OCI-LY3 (cell line): Measurements from ENCODE around the gene MAGI1.
A peak's percentile ranks its signal among the peaks of the same experiment; 100 is the strongest.

Experiments used
- H2AFZ ChIP-seq: fragments of 200-600, 300-600 bp; shearing (Covaris generic); 2 replicates; pipeline ENCODE4 v1.6.0; 2014; ENCODE audit warnings: antibody characterized with exemption, low read depth, low read length
- H3K27ac ChIP-seq: fragments of 200-600, 300-600 bp; sonication (generic); 2 replicates; pipeline ENCODE4 v1.5.1; 2014; ENCODE audit warnings: mild to moderate bottlenecking, low read length, moderate library complexity, mixed read lengths
- H3K27me3 ChIP-seq: fragments of 200-600, 300-600 bp; sonication (generic); 2 replicates; pipeline ENCODE4 v1.6.1; 2014; ENCODE audit warnings: low read depth, low read length, mixed read lengths
- H3K36me3 ChIP-seq: fragments of 200-600, 300-600 bp; sonication (generic); replicated peaks from 2 replicates; pipeline ENCODE3; 2014; ENCODE audit warnings: low read depth, low read length, mixed read lengths
- H3K4me1 ChIP-seq: fragments of 300-600, 200-600 bp; sonication (generic); 2 replicates; pipeline ENCODE4 v1.6.1; 2014; ENCODE audit warnings: low read length, mixed read lengths
- H3K4me2 ChIP-seq: fragments of 200-600, 300-600 bp; sonication (generic); 2 replicates; pipeline ENCODE4 v1.6.1; 2014; ENCODE audit warnings: low read length, mixed read lengths
- H3K4me3 ChIP-seq: fragments of 300-600, 200-600 bp; sonication (generic); 2 replicates; pipeline ENCODE4 v1.5.1; 2014; ENCODE audit warnings: antibody characterized with exemption, mild to moderate bottlenecking, low read length, moderate library complexity
- H3K79me2 ChIP-seq: fragments of 300-600, 200-600 bp; shearing (Covaris generic); 2 replicates; pipeline ENCODE4 v1.6.1; 2014; ENCODE audit warnings: mild to moderate bottlenecking, low read length, mixed read lengths
- H3K9ac ChIP-seq: fragments of 300-600, 200-600 bp; shearing (Covaris generic); 2 replicates; pipeline ENCODE4 v1.6.0; 2014; ENCODE audit warnings: mild to moderate bottlenecking, low read length, moderate library complexity
- H3K9me3 ChIP-seq: fragments of 200-600, 300-600 bp; shearing (Covaris generic); 2 replicates; pipeline ENCODE4 v1.6.1; 2014; ENCODE audit warnings: low read length, mixed read lengths; ENCODE audit not compliant: insufficient read depth
- H4K20me1 ChIP-seq: fragments of 200-600, 300-600 bp; sonication (generic); 2 replicates; pipeline ENCODE4 v1.6.1; 2016; ENCODE audit warnings: low read length, mixed read lengths; ENCODE audit not compliant: insufficient read depth
- CTCF ChIP-seq: fragments of 200-600, 300-600 bp; sonication (generic); IDR thresholded peaks from 2 replicates; pipeline ENCODE4 v1.5.1; 2014; ENCODE audit warnings: antibody characterized with exemption, low read length, low read depth
- EZH2phosphoT487 ChIP-seq: fragments of 200-600 bp; shearing (Covaris generic); IDR thresholded peaks from 2 replicates; pipeline ENCODE4 v1.6.1; 2018; ENCODE audit warnings: antibody characterized with exemption, mixed run types, low read depth

Gene MAGI1

DNA sequence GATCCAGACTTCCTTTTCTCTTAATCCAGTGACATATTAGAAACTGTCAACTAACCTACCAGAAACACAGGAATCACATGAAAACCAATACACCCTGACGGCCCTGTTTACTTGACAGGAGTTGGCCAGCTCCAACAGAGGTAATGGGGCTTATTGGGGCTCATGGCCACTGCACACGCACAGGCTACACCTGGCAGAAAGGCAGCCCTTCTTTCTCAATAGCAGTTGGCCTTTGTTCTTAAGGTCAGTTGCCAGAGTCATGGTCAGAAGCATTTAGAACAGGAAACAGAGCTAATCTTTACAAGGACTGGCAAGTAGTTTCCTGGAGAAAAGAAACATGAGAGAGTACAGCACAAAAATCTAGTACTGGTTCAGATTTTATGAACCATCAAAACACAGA lies 181.8 kb downstream of the MAGI1 start:
- Histone ChIP-seq H2AFZ (no peak overlapping the region), H3K9me3 (no peaks in the 10 kb centered on the region), H3K79me2 (no peaks in the 10 kb centered on the region), H3K27me3 (peaks cover 11% of the 10 kb centered on the region; the same call in 1 of the 2 replicates), H3K27ac (no peak overlapping the region), H3K9ac (no peak overlapping the region), H3K4me1 (peaks cover 7% of the 10 kb centered on the region; the same call in 1 of the 2 replicates), H3K36me3 (no peaks in the 10 kb centered on the region), H3K4me3 (no peak overlapping the region), H4K20me1 (no peaks in the 10 kb centered on the region), H3K4me2 (no peak overlapping the region)
- TF ChIP-seq CTCF (no peak), EZH2phosphoT487 (no peak)

DNA sequence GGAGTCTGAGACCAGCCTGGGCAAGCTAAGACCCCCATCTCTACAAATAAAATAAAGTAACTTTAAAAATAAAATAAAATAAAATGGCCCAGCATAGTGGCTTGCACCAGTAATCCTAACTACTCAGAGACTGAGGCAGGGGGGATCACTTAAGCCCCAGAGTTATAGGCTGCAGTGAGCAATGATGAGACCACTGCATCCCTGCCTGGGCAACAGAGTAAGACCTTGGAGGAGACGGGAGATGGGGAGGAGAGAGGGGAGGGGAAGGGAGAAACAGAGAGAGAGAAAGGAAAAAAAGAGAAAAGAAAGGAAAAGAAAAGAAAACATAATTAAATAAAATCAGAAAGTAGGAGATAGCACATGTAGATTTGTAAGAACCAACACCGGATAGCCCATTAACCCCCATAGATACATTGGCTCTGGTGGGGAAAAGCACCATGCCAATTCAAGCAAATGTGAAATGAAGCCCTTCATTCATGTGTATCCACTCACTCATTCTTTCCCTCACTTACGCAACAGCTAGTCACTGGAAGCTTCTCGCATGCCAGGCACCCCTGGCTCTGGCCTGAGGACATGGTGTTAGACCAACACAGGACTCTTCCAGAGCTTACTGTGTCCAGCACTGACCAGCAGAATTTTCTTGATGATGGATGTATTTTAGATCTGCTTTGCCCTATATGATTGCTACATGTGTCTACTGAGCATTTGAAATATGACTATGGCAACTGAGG lies 183.2 kb downstream of the MAGI1 start:
- Histone ChIP-seq H3K27me3 (peaks cover 11% of the 10 kb centered on the region; the same call in 1 of the 2 replicates), H3K4me2 (no peak overlapping the region), H2AFZ (no peak overlapping the region), H3K9ac (no peak overlapping the region), H4K20me1 (no peaks in the 10 kb centered on the region), H3K79me2 (no peaks in the 10 kb centered on the region), H3K4me1 (peaks cover 7% of the 10 kb centered on the region; the same call in 1 of the 2 replicates), H3K4me3 (no peak overlapping the region), H3K27ac (no peak overlapping the region), H3K9me3 (no peaks in the 10 kb centered on the region), H3K36me3 (no peaks in the 10 kb centered on the region)
- TF ChIP-seq CTCF: no peak
- no peak for TF ChIP-seq EZH2phosphoT487

- Histone ChIP-seq H2AFZ (peak overlapping the region; percentile 34; the same call in 1 of the 2 replicates), H3K27ac (no peak overlapping the region)
Observed at GRCh38 chr3:65854606-65855304, 184.0 kb downstream of the MAGI1 start.

More at GRCh38 chr3:65854606-65855304, 184.0 kb downstream of the MAGI1 start:
- peaks cover 11% of the 10 kb centered on the region; the same call in 1 of the 2 replicates for H3K27me3 ChIP-seq
- no peaks in the 10 kb centered on the region for H3K9me3 ChIP-seq
- H3K79me2 ChIP-seq: no peaks in the 10 kb centered on the region
- no peak overlapping the region for H3K4me3 ChIP-seq
- no peaks in the 10 kb centered on the region for H4K20me1 ChIP-seq
- no peak for TF ChIP-seq CTCF
- no peak for TF ChIP-seq EZH2phosphoT487
- H3K4me2 ChIP-seq: 0 out of 2 replicates have a peak overlapping the region, but pooled peaks have one; percentile 11
- peaks cover 7% of the 10 kb centered on the region; the same call in 1 of the 2 replicates for H3K4me1 ChIP-seq
- no peak overlapping the region for H3K9ac ChIP-seq
- H3K36me3 ChIP-seq: no peaks in the 10 kb centered on the region
